DMS 273 (cell line): ENCODE measurements around the gene ZNF443.
A peak's percentile ranks its signal among the peaks of the same experiment; 100 is the strongest.
"Not testable (repeated sequence)": the region's sequence is repeated elsewhere in the genome, so short reads cannot be mapped to it uniquely, and the experiment has no call there.

Experiments used
- DNase-seq: peaks from one replicate; lab custom pipeline; 2025; ENCODE audit not compliant: unreplicated experiment; lab: John Stamatoyannopoulos, UW

ZNF443 gene

GRCh38 chr19:12425236-12425887, 15.5 kb downstream of the ZNF443 start:
- DNase-seq: no peak

GRCh38 chr19:12417273-12417672, 23.5 kb downstream of the ZNF443 start:
- DNase-seq: not testable (repeated sequence)

- no peak for DNase-seq
Observed at GRCh38 chr19:12411893-12412292, 28.9 kb downstream of the ZNF443 start.

GRCh38 chr19:12400633-12401502, 40.0 kb downstream of the ZNF443 start, which contains the start of gene ZNF799:
Gene ZNF799 (minus strand): TSS chr19:12401271. CDS start chr19:12401070, 201 bp downstream.
- DNase-seq: peak; percentile 99

- peak; percentile 64 for DNase-seq
Observed at GRCh38 chr19:12399901-12400632, 40.8 kb downstream of the ZNF443 start.

GRCh38 chr19:12391148-12391547, 49.7 kb downstream of the ZNF443 start:
- not testable (repeated sequence) for DNase-seq

- DNase-seq: not testable (repeated sequence)
Observed at GRCh38 chr19:12386365-12386764, 54.5 kb downstream of the ZNF443 start.

- no peak for DNase-seq
Observed at GRCh38 chr19:12380444-12380737, 60.4 kb downstream of the ZNF443 start.

- no peak for DNase-seq
Observed at GRCh38 chr19:12379732-12380443, 60.9 kb downstream of the ZNF443 start.
